Measurements from ENCODE around the gene USP24. TPM values are rescaled to one million over a fixed set of nuclear protein-coding genes. Genes with fewer than 3 reads are reported as not detected.
"Not testable (repeated sequence)": the region's sequence is repeated elsewhere in the genome, so short reads cannot be mapped to it uniquely, and the experiment has no call there.

USP24 gene
- polyA plus RNA-seq, 3 donors: 37.6 to 56.8 (median 55.7) TPM

DNA sequence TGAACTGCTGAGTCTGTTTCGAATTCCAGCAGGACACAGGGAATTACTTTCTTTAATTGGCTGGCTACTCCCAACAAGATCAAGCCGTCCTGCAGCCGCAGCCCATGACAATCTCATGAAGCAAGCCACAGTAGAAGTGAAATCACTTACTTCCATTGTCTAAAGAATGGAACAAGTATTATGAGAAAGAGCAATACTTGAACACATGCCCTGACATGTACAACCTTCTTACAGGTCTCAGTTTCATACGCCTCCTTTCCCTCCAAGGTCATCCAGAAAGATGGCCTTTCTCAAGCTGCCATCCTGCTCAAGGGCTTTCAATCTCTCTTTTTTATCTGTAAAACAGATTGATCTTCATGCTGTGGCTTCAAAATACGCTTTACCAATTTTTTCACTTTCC lies 90.7 kb downstream of the USP24 start:
- no peak for DNase-seq

DNA sequence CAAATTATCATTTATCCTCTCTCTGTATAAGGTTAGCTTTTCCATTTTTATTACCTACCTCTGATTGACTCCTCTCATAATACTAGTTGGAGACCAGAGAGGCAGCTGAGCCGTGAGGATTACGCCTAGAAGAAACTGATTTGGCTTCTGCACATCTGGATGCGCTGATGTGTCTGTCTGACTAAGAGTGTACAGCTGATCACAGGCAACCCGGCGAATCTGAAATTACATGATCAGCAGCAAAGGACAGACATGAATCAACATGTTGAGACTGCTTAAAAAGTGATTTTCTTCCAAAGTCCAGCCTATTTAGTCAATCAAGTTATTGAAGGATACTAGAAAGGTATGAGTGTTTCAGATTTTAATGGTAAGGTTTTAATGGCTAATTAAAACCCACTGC lies 94.6 kb downstream of the USP24 start:
- no peak for DNase-seq

DNA sequence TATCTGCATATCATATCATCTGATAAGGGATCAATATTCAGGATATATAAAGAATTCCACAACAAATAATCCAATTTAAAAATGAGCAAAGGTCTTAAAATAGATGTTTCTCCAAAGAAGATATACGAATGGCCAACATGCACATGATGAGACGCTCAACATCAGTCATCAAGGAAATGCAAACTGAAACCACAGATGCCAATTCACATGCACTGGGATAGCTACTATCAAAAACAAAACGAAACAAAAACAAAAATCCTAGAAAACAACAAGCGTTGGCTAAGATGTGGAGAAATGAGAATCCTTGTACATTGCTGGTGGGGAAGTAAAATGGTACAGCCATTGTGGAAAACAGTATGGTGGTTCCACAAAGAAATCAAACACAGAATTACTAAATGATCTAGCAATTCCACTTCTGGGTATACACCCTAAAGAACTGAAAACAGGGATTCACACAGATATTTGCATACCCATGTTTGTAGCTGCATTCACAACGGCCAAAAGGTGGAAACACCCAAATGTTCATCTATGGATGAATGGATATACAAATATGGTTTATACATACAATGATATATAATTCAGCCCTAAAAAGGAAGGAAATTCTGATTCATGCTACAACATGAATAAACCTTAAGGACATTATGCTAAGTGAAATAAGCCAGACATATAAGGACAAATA lies 96.4 kb downstream of the USP24 start:
- DNase-seq: no peak

DNA sequence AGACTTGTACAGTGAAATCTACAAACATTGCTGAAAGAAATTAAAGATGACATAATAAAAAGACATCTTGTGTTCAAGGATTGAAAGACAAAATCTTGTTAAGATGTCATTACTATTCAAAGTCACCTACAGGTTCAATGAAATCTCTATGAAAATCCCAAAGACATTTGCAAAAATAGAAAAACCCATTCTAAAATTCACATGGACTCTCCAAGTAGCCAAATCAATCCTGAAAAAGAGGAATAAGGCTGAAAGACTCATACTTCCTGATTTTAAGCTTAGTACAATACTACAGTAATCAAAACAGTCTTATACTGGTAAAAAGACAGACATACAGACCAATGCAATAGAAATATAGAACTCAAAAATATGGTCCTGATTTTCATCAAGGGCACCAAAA lies 97.2 kb downstream of the USP24 start:
- no peak for DNase-seq

DNA sequence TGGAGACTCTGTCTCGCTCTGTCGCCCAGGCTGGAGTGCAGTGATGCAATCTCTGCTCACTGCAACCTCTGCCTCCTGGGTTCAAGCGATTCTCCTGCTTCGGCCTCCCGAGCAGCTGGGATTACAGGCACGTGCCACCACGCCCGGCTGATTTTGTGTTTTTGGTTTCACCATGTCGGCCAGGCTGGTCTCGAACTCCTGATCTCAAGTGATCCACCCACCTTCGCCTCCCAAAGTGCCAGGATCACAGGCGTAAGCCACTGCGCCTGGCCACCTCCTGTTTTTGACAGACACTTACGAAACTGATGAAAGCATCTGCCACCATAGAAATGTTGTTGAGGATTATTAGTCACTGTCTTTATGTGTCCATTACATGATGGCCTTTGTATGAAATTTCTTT lies 106.2 kb downstream of the USP24 start:
- DNase-seq: not testable (repeated sequence)

DNA sequence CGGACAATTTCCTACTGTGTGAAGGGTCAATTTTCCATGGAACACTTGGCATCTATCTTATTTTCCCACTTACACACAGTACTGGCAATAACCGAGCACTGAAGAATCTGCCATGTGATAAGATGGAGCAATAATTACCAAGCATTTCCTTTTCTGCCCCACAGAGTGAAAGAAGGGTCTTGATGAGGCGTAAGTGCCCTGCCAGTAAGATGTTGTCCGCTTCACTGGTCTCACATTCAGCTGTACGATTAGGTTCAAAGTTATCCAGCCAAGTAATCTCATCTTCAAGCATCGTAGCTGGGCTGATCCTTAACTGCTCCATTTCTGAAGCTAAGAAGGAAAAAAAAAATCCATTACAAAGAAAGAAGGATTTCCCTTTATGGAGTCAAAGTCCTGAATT lies 108.1 kb downstream of the USP24 start:
- DNase-seq: no peak

DNA sequence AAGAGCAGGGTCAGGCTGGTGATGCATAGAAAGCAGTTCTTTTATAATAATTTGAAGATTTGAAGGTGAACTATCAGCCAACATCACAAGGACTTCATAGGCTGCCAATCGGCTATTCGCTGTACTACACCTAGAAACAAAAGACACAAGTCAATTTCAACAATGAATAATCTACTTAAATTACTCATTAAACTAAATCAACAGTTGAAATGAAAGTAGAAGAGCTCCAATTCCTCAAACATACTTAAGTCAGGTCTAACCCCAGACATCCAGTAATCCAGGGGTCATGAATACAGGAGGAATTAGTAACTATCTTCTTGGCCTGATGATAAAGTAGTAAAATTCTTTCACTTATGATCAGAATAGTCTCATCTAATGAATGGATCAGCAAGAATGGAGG lies 111.3 kb downstream of the USP24 start:
- DNase-seq: no peak

DNA sequence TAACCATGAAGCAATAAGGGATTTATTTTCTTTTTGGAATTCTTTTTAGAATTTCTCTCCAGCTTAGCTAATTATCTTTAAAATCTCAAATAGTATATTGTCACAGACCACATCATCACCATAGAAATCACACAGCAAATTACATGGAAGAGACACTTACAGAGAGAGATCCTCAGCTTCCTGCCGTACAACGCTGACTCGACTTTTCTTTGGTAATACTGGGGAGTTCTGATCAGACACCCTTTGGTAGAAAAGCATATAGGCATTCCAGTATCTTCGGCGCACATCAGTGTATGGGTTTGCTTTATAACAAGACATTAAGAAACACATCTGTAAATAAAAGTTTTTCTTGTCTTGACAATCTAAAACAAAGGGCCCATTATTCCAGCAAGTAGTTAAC lies 120.1 kb downstream of the USP24 start:
- DNase-seq: no peak

DNA sequence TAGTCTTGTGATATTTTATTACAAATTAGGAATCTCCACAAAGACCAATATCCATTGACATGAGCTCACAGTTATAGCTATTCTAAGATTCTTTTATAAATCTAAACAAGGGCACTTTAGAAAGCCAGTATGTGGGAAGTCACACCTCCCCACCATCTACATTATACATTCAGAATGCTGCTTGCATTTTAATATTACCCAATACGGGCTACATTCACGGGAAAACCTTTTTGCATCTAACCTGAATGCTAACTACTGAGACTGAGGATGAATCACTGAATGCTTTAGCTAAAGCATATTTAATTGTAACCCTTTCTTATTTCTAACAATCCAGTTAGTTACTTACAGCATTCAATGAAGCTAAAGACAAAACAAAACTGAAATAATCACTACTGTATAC lies 122.7 kb downstream of the USP24 start:
- DNase-seq: no peak

DNA sequence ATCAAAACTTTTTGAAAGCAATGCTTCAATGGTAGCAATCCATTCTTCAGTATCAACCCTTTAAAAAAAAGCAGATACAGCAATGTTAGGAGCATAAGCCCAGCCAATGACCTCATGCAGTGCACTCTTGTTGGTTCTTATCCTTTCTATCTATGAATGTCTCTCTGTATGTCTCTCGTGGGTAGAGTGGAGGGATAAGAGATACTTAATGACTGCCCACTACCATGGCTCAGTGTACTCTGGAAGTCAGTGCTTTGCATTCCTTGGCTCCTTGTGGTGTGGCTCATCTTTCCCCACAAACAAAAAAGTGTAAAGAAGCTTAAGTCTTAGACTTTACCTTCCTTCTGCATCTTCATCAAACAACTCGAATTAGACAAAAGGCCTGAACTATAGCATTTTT lies 125.5 kb downstream of the USP24 start:
- no peak for DNase-seq

DNA sequence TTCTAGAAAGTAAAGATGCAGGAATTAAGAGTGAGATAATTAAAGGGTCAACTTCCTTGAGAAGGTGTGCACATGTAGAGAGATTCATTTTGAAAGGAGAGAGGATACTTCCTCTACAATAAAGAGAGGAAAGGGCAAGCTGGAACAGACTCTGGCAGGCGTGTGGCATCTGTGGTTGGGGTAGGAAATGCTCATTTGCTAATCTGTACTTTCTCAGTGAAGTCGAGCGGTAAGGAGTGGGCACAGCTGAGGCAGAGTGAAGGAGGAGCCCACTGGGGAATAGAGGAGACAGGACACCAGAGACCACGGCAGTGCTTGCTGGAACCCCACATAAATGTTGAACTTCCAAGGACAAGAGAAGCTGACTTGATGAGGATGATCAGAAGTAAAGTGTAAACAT lies 126.8 kb downstream of the USP24 start:
- no peak for DNase-seq

DNA sequence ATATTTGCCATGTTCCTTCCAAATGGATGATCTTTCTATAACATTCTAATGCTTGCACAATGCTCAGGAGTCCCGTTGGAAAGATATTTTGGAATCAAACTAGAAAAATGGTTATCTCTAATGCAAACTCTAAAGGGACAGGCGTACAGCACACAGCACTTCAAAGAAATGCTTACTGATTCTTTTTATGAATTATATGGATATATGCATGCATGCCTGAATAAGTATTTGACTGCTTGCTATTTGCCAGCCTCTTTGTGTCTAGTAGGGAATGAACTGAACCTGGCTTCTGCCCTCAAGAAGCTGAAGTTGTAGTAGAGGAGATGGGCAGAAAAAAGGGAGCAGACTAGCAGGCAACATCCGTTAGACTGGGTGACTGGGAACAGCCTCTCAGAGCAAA lies 127.7 kb downstream of the USP24 start:
- no peak for DNase-seq

DNA sequence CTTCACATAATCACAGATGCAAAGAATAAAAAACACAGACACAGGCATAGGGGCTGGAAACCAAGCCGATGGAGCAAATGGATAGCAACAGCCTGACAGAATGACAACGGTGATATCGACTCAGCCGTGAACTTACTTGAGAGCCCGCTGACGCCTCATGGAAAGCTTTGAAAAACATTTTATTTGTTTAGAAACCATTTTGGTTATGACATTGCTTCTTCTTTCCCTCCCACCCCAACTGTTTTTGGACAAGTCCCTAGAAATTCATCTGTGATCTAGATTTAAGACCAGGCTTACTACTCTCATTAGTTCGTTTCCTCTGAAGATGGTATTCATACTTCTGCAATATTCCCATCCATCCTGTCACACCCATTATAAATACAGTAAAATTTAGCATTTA lies 130.9 kb downstream of the USP24 start:
- DNase-seq: no peak

DNA sequence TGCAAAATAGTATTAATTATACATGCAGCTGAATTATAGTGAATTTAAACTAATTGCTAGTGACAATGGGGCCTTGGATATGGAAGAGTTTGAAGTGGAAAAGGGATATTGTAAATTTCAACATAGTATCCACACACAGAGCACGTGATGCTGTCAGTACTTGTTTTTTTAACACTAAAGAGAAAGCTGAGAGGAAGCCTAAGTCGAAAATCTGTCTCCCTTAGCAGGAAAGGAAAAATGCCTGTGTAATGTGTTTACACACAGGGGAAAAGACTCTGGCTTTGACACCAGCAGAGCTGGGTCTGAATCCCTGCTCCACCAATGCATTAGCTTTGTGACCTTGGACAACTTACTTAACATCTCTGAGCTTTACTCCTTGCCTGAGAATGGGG lies 133.3 kb downstream of the USP24 start:
- DNase-seq: no peak

DNA sequence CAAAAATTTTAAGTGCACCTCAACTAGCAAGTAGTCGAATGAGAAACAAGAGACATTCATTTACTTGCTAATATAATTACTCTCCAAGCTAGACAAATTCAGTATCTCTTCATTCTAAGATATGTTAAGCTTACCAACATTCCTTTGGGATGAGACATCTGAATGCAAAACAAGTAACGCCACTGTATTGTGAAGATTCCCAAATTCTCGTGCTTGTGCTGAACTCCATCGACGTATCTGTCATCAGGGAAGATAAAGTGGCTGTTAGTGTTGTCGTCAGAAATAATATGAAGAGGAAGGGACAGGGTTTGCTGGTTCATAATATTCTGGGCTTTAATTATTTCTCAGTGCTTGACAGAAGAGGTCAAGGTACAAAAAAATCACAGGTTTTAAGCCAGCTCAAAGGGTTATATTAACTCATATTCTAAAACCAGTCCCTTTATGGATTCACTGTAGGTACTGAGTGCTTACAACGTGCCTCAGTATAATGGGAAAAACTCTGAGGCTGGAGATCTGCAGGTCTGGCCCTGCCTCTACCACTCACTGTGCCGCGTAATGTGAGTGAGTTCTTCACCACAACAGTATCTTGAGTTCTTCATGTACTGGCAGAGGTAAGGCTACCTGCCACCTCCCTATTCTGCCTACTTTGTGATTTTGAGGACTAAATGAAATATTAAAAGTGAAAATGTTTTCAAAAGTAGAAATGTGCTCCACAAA lies 133.8 kb downstream of the USP24 start:
- no peak for DNase-seq

DNA sequence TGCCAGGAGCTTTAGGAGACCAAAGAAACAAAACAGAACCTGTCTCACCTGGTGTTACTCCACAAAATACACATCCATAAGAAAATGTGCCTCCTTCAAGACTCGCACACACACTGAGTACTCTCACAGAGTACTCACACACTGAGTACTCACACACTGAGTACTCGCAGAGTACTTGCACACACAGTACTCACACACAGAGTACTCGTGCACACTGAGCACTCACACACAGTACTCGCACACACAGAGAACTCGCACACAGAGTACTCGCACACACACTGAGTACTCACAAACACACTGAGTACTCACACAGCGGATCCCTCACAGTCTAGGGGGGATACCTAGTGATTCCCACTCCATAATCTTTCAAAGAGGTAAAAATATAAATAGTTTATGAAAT lies 135.5 kb downstream of the USP24 start:
- DNase-seq: no peak

DNA sequence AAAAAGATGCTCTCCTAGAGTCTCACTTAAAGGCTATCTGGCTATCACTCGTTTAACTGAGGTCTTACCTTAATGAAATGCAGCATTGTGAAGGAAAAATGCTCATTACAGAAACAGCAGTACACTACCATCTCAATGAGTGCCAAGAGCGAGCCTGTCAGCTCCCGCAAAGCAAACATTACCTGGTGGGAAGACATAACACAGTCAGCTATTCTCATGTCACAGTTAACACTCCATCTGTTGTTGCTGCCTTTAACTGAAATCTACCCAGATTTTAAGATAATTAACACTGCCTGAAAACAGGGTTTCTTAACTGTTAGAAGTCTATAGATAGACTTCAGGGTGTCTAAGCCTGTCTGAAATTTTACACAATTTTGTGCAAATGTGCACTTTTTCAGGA lies 136.7 kb downstream of the USP24 start:
- no peak for DNase-seq

DNA sequence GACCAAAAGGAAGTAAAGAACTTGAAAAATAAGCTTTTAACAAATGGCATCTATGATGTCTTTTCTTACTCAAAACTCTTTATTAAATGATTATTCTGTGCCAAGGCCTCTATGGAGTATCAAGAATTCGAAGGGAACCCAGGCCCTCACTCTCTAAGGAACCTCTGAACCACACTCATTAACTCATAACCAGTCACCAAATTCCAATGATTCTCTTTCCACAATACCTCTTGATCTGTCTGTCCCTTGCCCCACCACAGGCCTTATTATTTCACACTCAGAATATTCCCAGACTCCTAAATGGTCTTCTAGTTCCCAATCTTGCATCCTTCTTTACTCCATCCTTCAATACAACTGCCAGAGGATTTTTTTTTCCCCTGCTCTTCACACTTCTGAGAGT lies 138.8 kb downstream of the USP24 start:
- no peak for DNase-seq

DNA sequence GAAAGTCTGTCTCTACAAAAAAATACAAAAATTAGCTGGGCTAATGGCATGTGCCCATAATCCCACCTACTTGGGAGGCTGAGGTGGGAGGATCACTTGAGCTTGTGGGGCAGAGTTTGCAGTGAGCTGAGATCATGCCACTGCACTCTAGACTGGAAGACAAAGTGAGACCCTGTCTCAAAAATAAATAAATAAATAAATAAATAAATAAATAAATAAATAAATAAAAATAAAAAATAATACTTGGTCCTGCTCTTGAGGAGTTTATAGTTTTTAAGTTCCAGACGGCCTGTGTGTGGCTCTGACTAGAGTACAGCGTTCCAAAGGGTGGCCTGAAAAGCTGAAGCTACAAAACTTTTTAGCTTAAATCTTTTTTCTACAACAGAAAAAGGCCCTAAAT lies 140.7 kb downstream of the USP24 start:
- no peak for DNase-seq

DNA sequence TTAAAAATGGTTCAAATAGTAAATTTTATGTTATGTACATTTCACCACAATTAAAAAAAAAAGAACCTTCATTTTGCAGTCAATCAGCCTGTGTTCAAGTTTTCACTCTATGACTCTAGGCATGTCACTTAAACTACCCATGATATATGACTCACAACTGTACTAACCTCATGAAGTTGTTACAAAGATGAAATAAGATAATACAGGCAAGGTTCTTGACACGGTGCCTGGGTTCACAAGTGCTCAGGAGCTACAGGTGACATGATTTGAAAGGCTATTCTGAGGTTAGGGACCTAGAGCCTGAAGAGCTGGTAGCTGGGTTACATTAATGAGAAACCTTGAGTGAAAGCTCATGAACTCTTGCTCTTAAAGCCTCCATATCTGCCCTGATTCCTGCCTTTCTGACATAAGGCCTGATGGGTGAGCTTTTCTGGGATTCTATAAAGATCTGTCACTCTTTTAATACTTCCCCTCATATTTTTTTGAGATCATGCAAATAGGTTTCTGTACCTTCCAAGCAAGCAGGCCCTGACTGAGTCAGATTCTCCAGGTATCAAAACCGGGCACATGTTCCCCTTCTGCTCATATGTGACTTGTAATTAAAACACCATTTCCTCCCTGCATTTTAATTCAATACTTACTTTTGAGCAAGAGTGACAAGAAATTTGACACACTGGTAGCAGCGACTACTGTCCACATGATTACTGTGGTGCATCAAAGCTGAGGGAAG lies 141.8 kb downstream of the USP24 start:
- DNase-seq: no peak

DNA sequence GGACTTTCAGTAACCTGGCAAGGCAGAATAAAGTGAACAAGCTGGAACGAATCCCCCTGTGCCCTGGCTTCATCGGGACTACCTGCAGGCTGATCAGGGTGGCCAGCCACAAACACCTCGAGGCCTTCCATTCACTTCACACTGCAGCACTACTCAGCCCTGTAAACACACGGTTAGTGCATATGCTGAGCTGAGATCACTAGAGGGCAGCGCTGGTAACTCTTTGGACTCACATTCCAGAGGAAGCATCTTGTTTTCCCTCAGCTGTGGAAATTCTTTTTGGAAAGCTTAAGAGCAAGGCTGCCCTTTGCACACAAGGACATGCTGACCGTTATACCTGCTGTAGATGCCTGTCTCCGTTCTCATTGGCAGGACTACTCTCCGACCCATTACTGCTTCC lies 143.7 kb downstream of the USP24 start:
- DNase-seq: peak; percentile 26

DNA sequence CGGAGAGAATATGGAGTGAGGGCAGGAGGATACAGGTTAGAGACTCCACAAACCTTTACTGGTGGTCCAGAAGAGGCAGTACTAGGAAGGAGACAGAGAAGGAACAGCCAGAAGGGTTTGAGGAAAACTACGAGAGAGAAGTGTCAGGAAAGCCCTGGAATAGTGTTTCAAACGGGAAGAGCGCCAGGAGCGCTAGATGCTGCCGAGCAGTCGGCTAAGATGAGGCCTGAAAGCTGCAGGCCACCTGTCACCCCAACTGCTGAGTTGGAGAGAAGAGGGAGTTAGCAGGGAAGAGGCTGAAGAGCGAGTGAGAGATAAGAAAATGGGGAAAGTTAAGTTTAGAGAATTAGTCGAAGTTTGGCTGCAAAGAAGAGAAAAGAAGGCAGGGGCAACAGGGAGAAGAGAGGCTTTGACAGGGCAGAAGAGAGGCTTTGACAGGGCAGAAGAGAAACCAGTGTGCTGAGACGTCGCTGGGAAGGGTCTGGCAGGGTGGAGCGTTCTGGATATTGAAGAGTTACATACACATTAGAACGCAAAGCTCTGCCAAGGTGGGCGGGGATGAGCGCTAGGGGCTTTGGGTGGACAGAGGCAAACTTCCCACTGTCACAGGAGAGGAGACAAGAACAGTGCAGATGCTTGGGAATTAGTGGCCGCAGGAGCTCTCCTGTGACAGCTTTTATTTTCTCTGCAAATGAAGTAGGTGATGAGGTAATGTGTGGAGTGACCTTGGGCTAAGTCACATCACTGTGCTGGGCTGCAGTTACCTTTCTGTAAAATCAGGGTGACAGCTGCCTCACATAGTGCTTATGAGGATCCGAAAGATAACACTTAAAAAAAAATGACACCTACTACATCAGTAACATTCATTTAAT lies 144.6 kb downstream of the USP24 start:
- no peak for DNase-seq

All from renal pelvis (tissue), 4 donors.